Colonic mucosa (tissue), 4 donors: ENCODE data around the gene SNRNP48. TPM values are rescaled to one million over a fixed set of nuclear protein-coding genes. Genes with fewer than 3 reads are reported as not detected.

Experiments used
- DNase-seq: peaks from one replicate; pipeline ENCODE4 v3.0.0-alpha.2; 2020
- H3K27ac ChIP-seq: fragments of 200-600 bp; one replicate; pipeline ENCODE4 v1.8.0; 2021
- H3K27me3 ChIP-seq: fragments of 200-600 bp; one replicate; pipeline ENCODE4 v1.8.0; 2021
- H3K36me3 ChIP-seq: fragments of 200-600 bp; one replicate; pipeline ENCODE4 v1.8.0; 2021
- H3K4me1 ChIP-seq: fragments of 200-600 bp; one replicate; pipeline ENCODE4 v1.8.0; 2021; ENCODE audit warnings: mild to moderate bottlenecking
- H3K4me3 ChIP-seq: fragments of 200-600 bp; one replicate; pipeline ENCODE4 v1.8.0; 2021
- H3K9ac ChIP-seq, 2 donors: one replicate each; pipeline ENCODE4 v1.7.0; 2013; ENCODE audit warnings: control low read depth in 2 of 2, low read depth in 2 of 2, low read length in 2 of 2
- H3K9me3 ChIP-seq: fragments of 200-600 bp; one replicate; pipeline ENCODE4 v1.8.0; 2021
- CTCF ChIP-seq: fragments of 200-600 bp; IDR thresholded peaks from one replicate; pipeline ENCODE4 v1.8.0; 2022; ENCODE audit warnings: antibody characterized with exemption, mild to moderate bottlenecking
- intact Hi-C: fragments of 100-400 bp; cut with DNase I; formaldehyde crosslinking; loops from one replicate; pipeline ENCODE4 v1.14.1; 2022
- total RNA-seq, 2 donors: library from RNA; stranded (reverse); fragmentation: NEBNext Ultra II Directional in 1 of 2; extraction: Animal tissue kit (Norgen Biotek cat#: 25700) in 1 of 2; gene quantifications; one replicate each; pipeline ENCODE4 v1.2.1, GENCODE V29; 2021
- donor health status: healthy.
- donor health status: DM: no; HTN: no; CAD: no.
- donor health status: DM: no; HTN: no; CAD: no.

SNRNP48 gene
- total RNA-seq, 2 donors from 2014 or later = 13.8 to 14.6 TPM

GRCh38 chr6:7568021-7568420 lies 22.0 kb upstream of the SNRNP48 start:
- H3K9me3 ChIP-seq = no peaks in the 10 kb centered on the region
- H3K27me3 ChIP-seq = no peaks in the 10 kb centered on the region
- no peak overlapping the region for H3K4me3 ChIP-seq
- DNase-seq = no peak
- H3K27ac ChIP-seq = no peak overlapping the region
- no peak overlapping the region for H3K9ac ChIP-seq
- H3K4me1 ChIP-seq = no peaks in the 10 kb centered on the region
- peaks cover 13% of the 10 kb centered on the region for H3K36me3 ChIP-seq
- intact Hi-C loops = no loop called here
- TF ChIP-seq CTCF = no peak

- intact Hi-C loops = no loop called here
- no peak for TF ChIP-seq CTCF
- peaks cover 16% of the 10 kb centered on the region for H3K36me3 ChIP-seq
- H3K27ac ChIP-seq = no peak overlapping the region
- no peak overlapping the region for H3K9ac ChIP-seq
- DNase-seq = no peak
- H3K9me3 ChIP-seq = no peaks in the 10 kb centered on the region
- H3K4me3 ChIP-seq = no peak overlapping the region
- H3K27me3 ChIP-seq = no peaks in the 10 kb centered on the region
- H3K4me1 ChIP-seq = no peaks in the 10 kb centered on the region
Observed at GRCh38 chr6:7569082-7569481, 20.9 kb upstream of the SNRNP48 start.

- peaks cover 16% of the 10 kb centered on the region for H3K36me3 ChIP-seq
- no peaks in the 10 kb centered on the region for H3K27me3 ChIP-seq
- no peak for DNase-seq
- H3K9ac ChIP-seq = no peak overlapping the region
- H3K4me1 ChIP-seq = no peaks in the 10 kb centered on the region
- H3K4me3 ChIP-seq = no peak overlapping the region
- intact Hi-C loops = no loop called here
- no peaks in the 10 kb centered on the region for H3K9me3 ChIP-seq
- H3K27ac ChIP-seq = no peak overlapping the region
- no peak for TF ChIP-seq CTCF
Observed at GRCh38 chr6:7572213-7572943, 17.6 kb upstream of the SNRNP48 start.

GRCh38 chr6:7574500-7574899 lies 15.5 kb upstream of the SNRNP48 start:
- H3K36me3 ChIP-seq = peaks cover 6% of the 10 kb centered on the region
- H3K4me3 ChIP-seq = no peak overlapping the region
- no peak overlapping the region for H3K27ac ChIP-seq
- no peak for DNase-seq
- no peaks in the 10 kb centered on the region for H3K9me3 ChIP-seq
- no peaks in the 10 kb centered on the region for H3K27me3 ChIP-seq
- TF ChIP-seq CTCF = no peak
- H3K9ac ChIP-seq = no peak overlapping the region
- intact Hi-C loops = no loop called here
- H3K4me1 ChIP-seq = no peaks in the 10 kb centered on the region

- H3K36me3 ChIP-seq = peaks cover 6% of the 10 kb centered on the region
- no peak for TF ChIP-seq CTCF
- H3K9ac ChIP-seq = no peak overlapping the region
- H3K27me3 ChIP-seq = no peaks in the 10 kb centered on the region
- intact Hi-C loops = no loop called here
- no peak for DNase-seq
- no peak overlapping the region for H3K27ac ChIP-seq
- no peak overlapping the region for H3K4me3 ChIP-seq
- H3K9me3 ChIP-seq = no peaks in the 10 kb centered on the region
- H3K4me1 ChIP-seq = no peaks in the 10 kb centered on the region
Observed at GRCh38 chr6:7578516-7578915, 11.5 kb upstream of the SNRNP48 start.
